HCT116 (cell line): ENCODE measurements around the gene DAP. TPM values are rescaled to one million over a fixed set of nuclear protein-coding genes. Genes with fewer than 3 reads are reported as not detected.

ENCODE experiments used
- ATAC-seq: fragments of 200-7000 bp; cut with Tn5 transposase; 2 replicates; pipeline ENCODE4 v1.9.1; 2020; ENCODE audit warnings: mild to moderate bottlenecking, moderate library complexity
- BruUV-seq: library from RNA; stranded (reverse); fragments of 400-500 nt; replicated peaks from 2 replicates; lab custom pipeline; 2021; lab: Mats Ljungman, UMichigan
- CTCF ChIA-PET: fragments of 300-600 bp; sonication (Branson Sonifier 250); formaldehyde crosslinking; loops from one replicate; lab custom pipeline; 2021; ENCODE audit warnings: antibody characterized with exemption; lab: Charles Lee
- POLR2A ChIA-PET: fragments of 300-600, 350-600 bp; sonication (Branson Sonifier 250); formaldehyde crosslinking; loops from one replicate; lab custom pipeline; 2021; ENCODE audit warnings: antibody characterized with exemption; lab: Charles Lee
- RAD21 ChIA-PET, 2 experiments: fragments of 300-600 bp; sonication (Branson Sonifier 250); formaldehyde crosslinking; loops; one replicate each; lab custom pipeline; 2023; ENCODE audit warnings: low total read pairs in 2 of 2; ENCODE audit not compliant: uncharacterized antibody in 2 of 2, unreplicated experiment in 2 of 2, low non-redundant PET in 1 of 2; lab: Charles Lee
- DNase-seq: peaks from one replicate; pipeline ENCODE4 v3.0.0-alpha.2; 2010; ENCODE audit warnings: low read depth, low spot score
- H2AFZ ChIP-seq: fragments of 200-600 bp; shearing (Covaris generic), sonication (generic); 2 replicates; pipeline ENCODE4 v1.6.1; 2017; ENCODE audit warnings: low read depth, mixed run types, mixed read lengths, antibody characterized with exemption, low read length; ENCODE audit not compliant: poor library complexity, severe bottlenecking
- H3K27ac ChIP-seq: 2 replicates; pipeline ENCODE4 v1.5.1; 2012; ENCODE audit warnings: low read depth, low read length
- H3K27me3 ChIP-seq: fragments of 200-600 bp; sonication (generic); 2 replicates; pipeline ENCODE4 v1.6.1; 2016; ENCODE audit warnings: mixed run types, low read length, mixed read lengths; ENCODE audit not compliant: insufficient read depth
- H3K36me3 ChIP-seq, 2 experiments: fragments of 200-500 bp in 1 of 2; fragments of 200-600 bp in 1 of 2; sonication (Bioruptor generic) in 1 of 2; sonication (generic) in 1 of 2; 2 replicates each; pipeline versions ENCODE4 v1.5.1 to v1.6.1; 2014 to 2016; ENCODE audit warnings: low read length in 2 of 2, inconsistent platforms in 1 of 2, mixed read lengths in 1 of 2, mixed run types in 1 of 2; ENCODE audit not compliant: insufficient read depth in 2 of 2, control insufficient read depth in 1 of 2
- H3K4me1 ChIP-seq, 2 experiments: fragments of 200-600 bp in 1 of 2; sonication (generic) in 1 of 2; 2 replicates each; pipeline versions ENCODE4 v1.5.1 to v1.6.1; 2012 to 2017; ENCODE audit warnings: low read length in 2 of 2, inconsistent platforms in 1 of 2, mild to moderate bottlenecking in 1 of 2, mixed read lengths in 1 of 2, mixed run types in 1 of 2, moderate library complexity in 1 of 2; ENCODE audit not compliant: insufficient read depth in 2 of 2, control insufficient read depth in 1 of 2
- H3K4me2 ChIP-seq: fragments of 200-600 bp; sonication (generic); 2 replicates; pipeline ENCODE4 v1.6.1; 2017; ENCODE audit warnings: mixed run types, low read length, mixed read lengths
- H3K4me3 ChIP-seq, 2 experiments: fragments of 200-600 bp in 1 of 2; sonication (generic) in 1 of 2; replicated peaks in 1 of 2; 2 replicates each; pipeline ENCODE4 v1.5.1; 2011 to 2016; ENCODE audit warnings: low read length in 2 of 2, control low read depth in 1 of 2, low read depth in 1 of 2, mild to moderate bottlenecking in 1 of 2, mixed read lengths in 1 of 2, mixed run types in 1 of 2
- H3K79me2 ChIP-seq: fragments of 200-600 bp; sonication (generic); 2 replicates; pipeline ENCODE4 v1.6.1; 2017; ENCODE audit warnings: mild to moderate bottlenecking, mixed run types, low read length, moderate library complexity, mixed read lengths; ENCODE audit not compliant: insufficient read depth
- H3K9ac ChIP-seq: fragments of 200-600 bp; sonication (generic); 2 replicates; pipeline ENCODE4 v1.6.1; 2016; ENCODE audit warnings: low read length, mixed read lengths
- H3K9me2 ChIP-seq: fragments of 200-600 bp; sonication (generic), shearing (Covaris generic); 2 replicates; pipeline ENCODE4 v1.6.1; 2017; ENCODE audit warnings: mixed run types, mild to moderate bottlenecking, moderate library complexity; ENCODE audit not compliant: insufficient read depth
- H3K9me3 ChIP-seq, 2 experiments: fragments of 200-500 bp in 1 of 2; fragments of 200-600 bp in 1 of 2; sonication (Bioruptor generic) in 1 of 2; sonication (generic) in 1 of 2; 2 replicates each; pipeline ENCODE4 v1.6.1; 2014 to 2017; ENCODE audit warnings: low read length in 2 of 2, mixed read lengths in 2 of 2, inconsistent platforms in 1 of 2, low read depth in 1 of 2, mild to moderate bottlenecking in 1 of 2, mixed run types in 1 of 2, moderate library complexity in 1 of 2; ENCODE audit not compliant: control insufficient read depth in 1 of 2, insufficient read depth in 1 of 2
- H4K20me1 ChIP-seq: fragments of 200-600 bp; sonication (generic), shearing (Covaris generic); 2 replicates; pipeline ENCODE4 v1.6.1; 2017; ENCODE audit warnings: mixed run types, mild to moderate bottlenecking, moderate library complexity; ENCODE audit not compliant: insufficient read depth
- CBX3 ChIP-seq: IDR thresholded peaks from 2 replicates; pipeline ENCODE4 v1.6.1; 2012; ENCODE audit warnings: low read depth
- REST ChIP-seq: IDR thresholded peaks from 2 replicates; pipeline ENCODE4 v1.6.1; 2012; ENCODE audit warnings: low read depth
- SP1 ChIP-seq: IDR thresholded peaks from 2 replicates; pipeline ENCODE4 v1.6.1; 2012; ENCODE audit warnings: low read depth
- TCF7L2 ChIP-seq: IDR thresholded peaks from 2 replicates; pipeline ENCODE4 v1.7.0; 2011; ENCODE audit warnings: borderline replicate concordance, inconsistent platforms; ENCODE audit not compliant: insufficient read depth, insufficient read length; ENCODE audit errors: extremely low read depth
- YY1 ChIP-seq: IDR thresholded peaks from 2 replicates; pipeline ENCODE4 v1.6.1; 2011; ENCODE audit warnings: low read length, low read depth, moderate library complexity, mild to moderate bottlenecking; ENCODE audit not compliant: insufficient replicate concordance; ENCODE audit errors: extremely low read depth
- intact Hi-C: fragments of 100-400 bp; cut with micrococcal nuclease; formaldehyde crosslinking; loops from 2 replicates; pipeline ENCODE4 v1.10.0; 2022
- total RNA-seq: library from RNA; stranded (reverse); gene quantifications from one replicate; pipeline ENCODE4 v1.2.1, GENCODE V29; 2021; ENCODE audit not compliant: unreplicated experiment

DAP gene
- total RNA-seq, 1 experiment from 2014 or later = 59.1 TPM

GRCh38 chr5:10673017-10673389 is 88.0 kb downstream of the DAP start:
- no peak overlapping the region for H3K27ac ChIP-seq
- peaks cover 0 to 12% of the 10 kb centered on the region in 2 experiments; a peak in 2 of 4 replicates for H3K4me1 ChIP-seq
- intact Hi-C loops = no loop called here
- ATAC-seq (no peak), DNase-seq (no peak)
- ChIA-PET CTCF (no interaction called here), POLR2A (no interaction called here), RAD21 (no interaction called here)
- no peaks in the 10 kb centered on the region for H3K9me3 ChIP-seq
- H2AFZ ChIP-seq = no peak overlapping the region
- no TSS peak for BruUV-seq
- no peaks in the 10 kb centered on the region for H3K9me2 ChIP-seq
- no peaks in the 10 kb centered on the region for H3K36me3 ChIP-seq
- H4K20me1 ChIP-seq = no peaks in the 10 kb centered on the region
- H3K27me3 ChIP-seq = no peaks in the 10 kb centered on the region
- no peak overlapping the region for H3K4me2 ChIP-seq
- no peak overlapping the region for H3K9ac ChIP-seq
- no peak overlapping the region for H3K4me3 ChIP-seq
- H3K79me2 ChIP-seq = no peaks in the 10 kb centered on the region
- TF ChIP-seq YY1 (no peak), CBX3 (no peak), TCF7L2 (no peak), REST (no peak), SP1 (no peak)
- TF ChIP-seq, all 23 proteins: peak for 0
